Right cardiac atrium (tissue), 5 donors: ENCODE results near the gene ALOX12B. TPM values are rescaled to one million over a fixed set of nuclear protein-coding genes. Genes with fewer than 3 reads are reported as not detected.
"Not testable (repeated sequence)": the region's sequence is repeated elsewhere in the genome, so short reads cannot be mapped to it uniquely, and the experiment has no call there.

Source experiments
- ATAC-seq, 2 donors: fragments of 200-7000 bp; cut with Tn5 transposase; one replicate each; pipeline versions ENCODE4 v1.8.0 to v1.9.1; 2020; ENCODE audit warnings: moderate library complexity in 2 of 2, mild to moderate bottlenecking in 1 of 2
- DNase-seq, 3 donors: peaks; one replicate each; pipeline ENCODE4 v3.0.0-alpha.2; 2020
- H3K27ac ChIP-seq: one replicate; pipeline ENCODE4 v1.5.1; 2013; ENCODE audit warnings: mild to moderate bottlenecking, low read length, control low read depth, moderate library complexity
- H3K27me3 ChIP-seq: one replicate; pipeline ENCODE4 v1.6.1; 2013; ENCODE audit not compliant: control insufficient read depth, insufficient read depth
- H3K4me1 ChIP-seq: one replicate; pipeline ENCODE4 v1.6.1; 2013; ENCODE audit warnings: low read length; ENCODE audit not compliant: control insufficient read depth, insufficient read depth
- H3K4me3 ChIP-seq: one replicate; pipeline ENCODE4 v1.5.1; 2013; ENCODE audit warnings: low read length, control low read depth
- H3K9me3 ChIP-seq: one replicate; pipeline ENCODE4 v1.6.1; 2013; ENCODE audit warnings: low read length; ENCODE audit not compliant: control insufficient read depth
- WGBS: extraction: QIAGEN DNeasy Blood & Tissue Kit; methylation state at CpG from one replicate; pipeline ENCODE4 v1.1.7; 2013; 5-methylcytosine and 5-hydroxymethylcytosine counted together
- intact Hi-C, 4 donors: fragments of 100-400 bp; cut with DNase I; formaldehyde crosslinking; loops; one replicate each; pipeline versions ENCODE4 v1.11.0 to v1.14.0; 2022 to 2023
- polyA plus RNA-seq: library from polyadenylated mRNA; stranded (reverse); fragments of 200-250 nt; gene quantifications from one replicate; pipeline ENCODE4 v1.2.3, GENCODE V29; 2013
- total RNA-seq, 4 donors: library from RNA; stranded (reverse); fragmentation: NEBNext Ultra II Directional; extraction: Animal tissue kit (Norgen Biotek cat#: 25700); gene quantifications; one replicate each; pipeline ENCODE4 v1.2.1, GENCODE V29; 2021
- donor health status: healthy with polysubstance abuse.
- donor health status: DM: no; HTN: yes; CAD: no.
- donor health status: DM: no; HTN: no; CAD: no.
- donor health status: DM: no; HTN: yes; CAD: no; lungs with severe emphysema.
- donor health status: DM: yes; HTN: yes; CAD: no.

Gene ALOX12B
- total and polyA plus RNA-seq, 5 donors: 0.71 TPM; not detected in 4

DNA sequence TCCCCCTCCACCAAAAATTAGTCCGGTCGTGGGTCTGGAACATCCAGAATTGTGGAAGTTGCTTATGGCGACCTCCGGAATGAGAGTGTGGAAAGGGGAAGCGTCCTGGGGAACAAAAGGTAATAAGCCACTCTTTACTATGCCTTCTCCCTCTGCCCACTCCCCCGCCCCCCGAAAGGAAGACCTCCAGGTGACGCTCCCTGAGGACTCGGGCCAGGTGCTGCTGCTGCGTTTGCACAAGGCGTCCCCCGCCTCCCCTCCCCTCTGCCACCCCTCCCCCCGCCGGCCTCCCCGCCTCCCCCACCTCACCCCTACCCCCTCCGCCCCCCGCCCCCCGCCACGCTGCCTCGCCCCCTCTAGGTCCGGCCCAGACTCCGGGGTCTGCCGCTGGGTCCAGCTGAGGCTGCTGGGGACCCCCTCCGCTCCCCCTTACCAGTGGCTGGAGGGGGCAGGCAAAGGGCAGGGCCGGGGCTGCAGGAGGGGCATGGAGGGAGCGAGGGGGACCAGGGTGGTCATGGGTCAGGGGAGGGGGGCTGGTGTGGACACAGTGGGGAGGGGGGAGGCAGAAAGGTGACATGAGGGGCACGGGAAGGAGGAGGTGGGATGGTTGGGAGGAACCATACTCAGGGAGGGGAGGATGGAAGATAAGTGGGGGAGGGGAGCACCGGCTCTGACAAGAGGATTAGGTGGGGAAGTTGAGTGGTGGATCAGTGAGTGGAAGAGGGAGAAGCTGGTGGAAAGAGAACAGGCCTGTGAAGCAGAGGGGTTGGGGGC lies 23.6 kb downstream of the ALOX12B start:
- H3K4me1 ChIP-seq: no peaks in the 10 kb centered on the region
- no peaks in the 10 kb centered on the region for H3K9me3 ChIP-seq
- H3K27ac ChIP-seq: no peak overlapping the region
- intact Hi-C loops: no loop called here
- ATAC-seq: no peak
- no peak for DNase-seq
- no peaks in the 10 kb centered on the region for H3K27me3 ChIP-seq
- WGBS: 11% methylated on average over 28 of the region's 28 CpGs
- no peak overlapping the region for H3K4me3 ChIP-seq

DNA sequence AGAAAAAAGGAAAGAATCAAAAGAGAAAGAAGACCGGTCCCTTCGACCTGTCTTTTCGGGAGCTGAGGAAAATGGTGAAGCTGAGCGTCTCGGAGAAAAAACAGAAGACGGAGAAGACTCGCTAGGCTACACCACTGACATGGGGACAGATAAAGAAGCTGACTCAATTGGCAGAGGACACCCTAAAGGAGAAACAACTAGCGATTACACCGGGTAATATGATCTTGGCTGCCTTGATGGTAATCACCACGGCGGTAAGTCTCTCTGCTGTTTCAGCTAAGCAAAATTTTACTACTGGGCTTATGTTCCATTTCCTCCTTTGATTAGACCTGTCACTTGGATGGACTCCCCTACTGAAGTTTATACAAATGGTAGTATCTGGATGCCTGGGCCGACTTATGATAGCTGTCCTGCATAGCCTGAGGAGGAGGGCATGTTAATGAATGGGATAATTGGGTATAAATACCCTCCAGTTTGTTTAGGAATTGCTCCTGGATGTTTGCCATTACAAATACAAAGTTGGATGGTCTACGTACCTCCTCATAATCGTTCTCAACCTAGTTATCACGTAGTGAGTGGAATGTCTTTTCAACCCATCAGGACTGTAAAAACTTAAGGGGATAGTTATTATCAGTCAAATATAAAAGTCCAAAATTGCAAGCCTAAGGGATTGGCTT lies 24.6 kb downstream of the ALOX12B start:
- intact Hi-C loops: no loop called here
- H3K27me3 ChIP-seq: no peaks in the 10 kb centered on the region

DNA sequence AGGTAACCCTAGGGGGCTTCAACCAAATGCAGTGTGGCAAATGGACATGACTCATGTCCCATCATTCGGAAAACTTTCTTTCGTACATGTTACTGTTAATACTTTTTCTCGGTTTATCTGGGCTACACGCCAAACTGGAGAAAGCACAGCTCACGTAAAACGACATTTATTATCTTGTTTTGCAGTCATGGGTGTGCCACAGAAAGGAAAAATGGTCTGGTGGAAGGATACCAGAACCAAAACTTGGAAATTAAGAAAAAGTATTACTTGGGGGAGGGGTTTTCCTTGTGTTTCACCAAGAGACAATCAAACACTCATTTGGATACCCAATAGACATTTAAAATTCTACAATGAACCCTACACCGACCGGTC lies 25.1 kb downstream of the ALOX12B start:
- Histone ChIP-seq H3K4me1 (no peaks in the 10 kb centered on the region), H3K4me3 (peak overlapping the region; percentile 23), H3K27me3 (no peaks in the 10 kb centered on the region), H3K9me3 (no peaks in the 10 kb centered on the region), H3K27ac (no peak overlapping the region)
- ATAC-seq (peak in 1 of 2 donors; percentile 58), DNase-seq (peak in 1 of 3 donors; percentile 5)
- intact Hi-C loops: no loop called here
- 10% methylated on average over 8 of the region's 8 CpGs for WGBS

More for the DNA sequence above, 24.6 kb downstream of the ALOX12B start:
- no peaks in the 10 kb centered on the region for H3K9me3 ChIP-seq
- H3K4me1 ChIP-seq: no peaks in the 10 kb centered on the region
- peak overlapping the region; percentile 23 for H3K4me3 ChIP-seq
- WGBS: 9% methylated on average over 15 of the region's 15 CpGs
- H3K27ac ChIP-seq: no peak overlapping the region
- peak in 1 of 2 donors; percentile 32 for ATAC-seq
- peak in 1 of 3 donors; percentile 2 for DNase-seq

- ATAC-seq, H3K4me3 ChIP-seq, H3K9me3 ChIP-seq, H3K27me3 ChIP-seq, H3K27ac ChIP-seq, H3K4me1 ChIP-seq, intact Hi-C loops: not testable (repeated sequence)
- 55% methylated on average over 8 of the region's 8 CpGs for WGBS
- peak in 1 of 3 donors; percentile 4 for DNase-seq
Measured at GRCh38 chr17:8061851-8062250, 25.7 kb downstream of the ALOX12B start.

- ATAC-seq (peak in 1 of 2 donors; percentile 45), DNase-seq (peak in 1 of 3 donors; percentile 52)
- H3K4me3 ChIP-seq: no peak overlapping the region
- 7% methylated on average over 10 of the region's 10 CpGs for WGBS
- no peaks in the 10 kb centered on the region for H3K9me3 ChIP-seq
- no peak overlapping the region for H3K27ac ChIP-seq
- no peaks in the 10 kb centered on the region for H3K27me3 ChIP-seq
- no peaks in the 10 kb centered on the region for H3K4me1 ChIP-seq
- intact Hi-C loops: no loop called here
Measured at GRCh38 chr17:8060274-8060673, 27.2 kb downstream of the ALOX12B start.

DNA sequence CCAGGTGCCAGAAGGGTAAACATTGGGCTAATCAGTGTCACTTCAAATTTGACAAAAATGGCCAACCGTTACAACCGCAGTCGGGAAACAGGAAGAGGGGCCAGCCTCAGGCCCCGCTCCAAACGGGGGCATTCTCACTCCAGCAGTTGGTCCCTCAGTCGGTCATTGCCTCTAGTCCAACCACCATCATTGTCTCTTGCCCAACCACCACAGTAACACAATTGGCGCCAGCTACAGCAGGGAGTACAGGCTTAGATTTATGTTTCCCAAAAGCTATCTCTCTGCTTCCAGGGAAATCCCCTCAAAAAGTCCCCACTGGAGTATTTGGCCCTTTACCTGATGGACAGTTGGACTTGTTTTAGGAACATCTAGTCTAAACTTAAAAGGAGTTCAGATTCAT lies 28.4 kb downstream of the ALOX12B start:
- H3K27me3 ChIP-seq: no peaks in the 10 kb centered on the region
- H3K9me3 ChIP-seq: no peaks in the 10 kb centered on the region
- 26% methylated on average over 7 of the region's 7 CpGs for WGBS
- no peak overlapping the region for H3K27ac ChIP-seq
- DNase-seq (peak in 1 of 3 donors; percentile 10), ATAC-seq (no peak)
- H3K4me1 ChIP-seq: no peaks in the 10 kb centered on the region
- intact Hi-C loops: loop anchor here in 2 of 4 donors (5.0 kb wide), 2 partner anchors 67 to 72 kb away; no protein-coding TSS in a partner anchor
- no peak overlapping the region for H3K4me3 ChIP-seq

- Histone ChIP-seq H3K9me3 (no peaks in the 10 kb centered on the region), H3K4me1 (no peaks in the 10 kb centered on the region), H3K27me3 (no peaks in the 10 kb centered on the region), H3K4me3 (no peak overlapping the region), H3K27ac (no peak overlapping the region)
- peak; percentile 76 to 79 for ATAC-seq
- intact Hi-C loops: loop anchor here in 2 of 4 donors (5.0 kb wide), 2 partner anchors 65 to 70 kb away; no protein-coding TSS in a partner anchor
- peak in 1 of 3 donors; percentile 60 for DNase-seq
- 6% methylated on average over 14 of the region's 14 CpGs for WGBS
Measured at GRCh38 chr17:8057691-8058114, 29.8 kb downstream of the ALOX12B start.

- H3K9me3 ChIP-seq: no peaks in the 10 kb centered on the region
- DNase-seq: no peak
- H3K27ac ChIP-seq: no peak overlapping the region
- no peak for ATAC-seq
- H3K4me1 ChIP-seq: no peaks in the 10 kb centered on the region
- intact Hi-C loops: loop anchor here in 2 of 4 donors (5.0 kb wide), 2 partner anchors 65 to 70 kb away; no protein-coding TSS in a partner anchor
- no peak overlapping the region for H3K4me3 ChIP-seq
- no peaks in the 10 kb centered on the region for H3K27me3 ChIP-seq
- WGBS: 75% methylated on average over 17 of the region's 17 CpGs
Measured at GRCh38 chr17:8056976-8057625, 30.4 kb downstream of the ALOX12B start.

- intact Hi-C loops: loop anchor here in 2 of 4 donors (5.0 kb wide), 2 partner anchors 64 to 69 kb away; no protein-coding TSS in a partner anchor
- ATAC-seq (peak; percentile 55 to 60), DNase-seq (peak in 1 of 3 donors; percentile 64)
Measured at GRCh38 chr17:8056232-8056975, 31.1 kb downstream of the ALOX12B start.

GRCh38 chr17:8055851-8056231 lies 31.7 kb downstream of the ALOX12B start:
- DNase-seq (no peak), ATAC-seq (peak in 1 of 2 donors; percentile 10)
- intact Hi-C loops: loop anchor here in 2 of 4 donors (5.0 kb wide), 2 partner anchors 64 to 69 kb away; no protein-coding TSS in a partner anchor
- WGBS: 80% methylated on average over 3 of the region's 3 CpGs
- Histone ChIP-seq H3K9me3 (no peaks in the 10 kb centered on the region), H3K4me1 (no peaks in the 10 kb centered on the region), H3K4me3 (no peak overlapping the region), H3K27ac (no peak overlapping the region), H3K27me3 (no peaks in the 10 kb centered on the region)

More at GRCh38 chr17:8056232-8056975, 31.1 kb downstream of the ALOX12B start:
- no peaks in the 10 kb centered on the region for H3K27me3 ChIP-seq
- 43% methylated on average over 14 of the region's 14 CpGs for WGBS
- no peak overlapping the region for H3K27ac ChIP-seq
- no peaks in the 10 kb centered on the region for H3K9me3 ChIP-seq
- no peaks in the 10 kb centered on the region for H3K4me1 ChIP-seq
- no peak overlapping the region for H3K4me3 ChIP-seq
